Bronchial epithelial cell (primary cell): Measurements from ENCODE around the gene MICU1. TPM values are rescaled to one million over a fixed set of nuclear protein-coding genes. Genes with fewer than 3 reads are reported as not detected.

Experiments
- DNase-seq: peaks from one replicate; pipeline ENCODE4 v3.0.0-alpha.2; 2010; ENCODE audit warnings: low read depth
- FAIRE-seq: peaks from 2 replicates; lab custom pipeline; 2011; peaks lifted over from hg19 to GRCh38; lab: Jason Lieb, UNC
- H3K27me3 ChIP-seq: 2 replicates; pipeline ENCODE4 v1.5.1; 2011; ENCODE audit warnings: low read length; ENCODE audit not compliant: control insufficient read depth, insufficient read depth
- H3K36me3 ChIP-seq: 2 replicates; pipeline ENCODE4 v1.5.1; 2011; ENCODE audit warnings: low read length; ENCODE audit not compliant: control insufficient read depth, insufficient read depth
- H3K4me3 ChIP-seq: 2 replicates; pipeline ENCODE4 v1.5.1; 2011; ENCODE audit warnings: mild to moderate bottlenecking, low read depth, low read length, control low read depth
- total RNA-seq: library from RNA; depleted of rRNA; stranded (reverse); fragments of >200 nt; gene quantifications from 2 replicates; pipeline ENCODE4 v1.2.1, GENCODE V29; 2014
- TF ChIP-seq, protein P1 (sequence below): IDR thresholded peaks from 2 replicates; pipeline ENCODE4 v1.5.1; 2011; ENCODE audit warnings: mild to moderate bottlenecking, moderate library complexity, low read length, control low read depth, inconsistent platforms; ENCODE audit not compliant: insufficient read depth, severe bottlenecking

The MICU1 gene
- total RNA-seq, 1 donor from 2014 or later: 20.8 TPM

DNA sequence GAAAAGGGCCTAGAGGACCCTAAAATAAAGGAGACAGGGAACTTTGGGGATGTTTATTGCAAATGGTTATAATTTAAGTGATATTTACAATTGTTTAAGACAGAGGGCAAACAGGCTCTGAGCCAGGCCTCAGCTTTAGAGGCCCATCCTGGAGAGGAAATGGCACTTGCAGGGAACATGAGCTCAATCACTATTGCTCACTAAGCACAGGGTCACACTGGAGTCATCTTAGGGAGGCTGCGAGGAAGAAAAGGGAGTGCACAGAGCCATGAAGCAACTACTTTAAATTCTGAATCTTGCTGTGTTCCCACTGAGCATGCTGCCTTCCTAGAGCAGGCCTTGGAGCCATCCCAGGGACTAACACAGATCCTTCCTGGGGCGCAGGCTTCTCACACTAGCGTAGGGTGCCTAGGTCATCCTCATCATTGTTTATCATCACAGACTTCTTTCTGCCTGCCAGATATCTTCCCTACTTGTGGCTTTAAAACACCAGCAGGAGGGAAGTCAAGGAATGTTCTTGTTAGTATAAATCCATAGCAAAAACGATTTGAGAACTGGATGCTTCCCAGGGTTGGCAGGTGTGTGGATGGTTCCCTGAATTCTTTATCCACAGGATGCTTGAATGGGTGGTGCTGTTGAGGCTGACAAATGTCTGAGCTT lies 258.4 kb downstream of the MICU1 start:
- no peak for DNase-seq

GRCh38 chr10:72365106-72365895 lies 260.6 kb downstream of the MICU1 start:
- FAIRE-seq (no peak), DNase-seq (no peak)
- Histone ChIP-seq H3K4me3 (no peak overlapping the region), H3K27me3 (no peaks in the 10 kb centered on the region), H3K36me3 (no peaks in the 10 kb centered on the region)
- TF ChIP-seq, protein P1, sequence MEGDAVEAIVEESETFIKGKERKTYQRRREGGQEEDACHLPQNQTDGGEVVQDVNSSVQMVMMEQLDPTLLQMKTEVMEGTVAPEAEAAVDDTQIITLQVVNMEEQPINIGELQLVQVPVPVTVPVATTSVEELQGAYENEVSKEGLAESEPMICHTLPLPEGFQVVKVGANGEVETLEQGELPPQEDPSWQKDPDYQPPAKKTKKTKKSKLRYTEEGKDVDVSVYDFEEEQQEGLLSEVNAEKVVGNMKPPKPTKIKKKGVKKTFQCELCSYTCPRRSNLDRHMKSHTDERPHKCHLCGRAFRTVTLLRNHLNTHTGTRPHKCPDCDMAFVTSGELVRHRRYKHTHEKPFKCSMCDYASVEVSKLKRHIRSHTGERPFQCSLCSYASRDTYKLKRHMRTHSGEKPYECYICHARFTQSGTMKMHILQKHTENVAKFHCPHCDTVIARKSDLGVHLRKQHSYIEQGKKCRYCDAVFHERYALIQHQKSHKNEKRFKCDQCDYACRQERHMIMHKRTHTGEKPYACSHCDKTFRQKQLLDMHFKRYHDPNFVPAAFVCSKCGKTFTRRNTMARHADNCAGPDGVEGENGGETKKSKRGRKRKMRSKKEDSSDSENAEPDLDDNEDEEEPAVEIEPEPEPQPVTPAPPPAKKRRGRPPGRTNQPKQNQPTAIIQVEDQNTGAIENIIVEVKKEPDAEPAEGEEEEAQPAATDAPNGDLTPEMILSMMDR: no peak

More for the DNA sequence above, 258.4 kb downstream of the MICU1 start:
- TF ChIP-seq, protein P1: no peak
- Histone ChIP-seq H3K36me3 (no peaks in the 10 kb centered on the region), H3K4me3 (no peak overlapping the region), H3K27me3 (no peaks in the 10 kb centered on the region)
- no peak for FAIRE-seq

GRCh38 chr10:72364239-72364777 lies 261.6 kb downstream of the MICU1 start:
- no peaks in the 10 kb centered on the region for H3K27me3 ChIP-seq
- no peaks in the 10 kb centered on the region for H3K36me3 ChIP-seq
- DNase-seq (peak; percentile 90), FAIRE-seq (peak; percentile 88)
- no peak overlapping the region for H3K4me3 ChIP-seq
- TF ChIP-seq, protein P1: peak; percentile 98

GRCh38 chr10:72356987-72357386 lies 268.9 kb downstream of the MICU1 start:
- Histone ChIP-seq H3K36me3 (no peaks in the 10 kb centered on the region), H3K4me3 (no peak overlapping the region), H3K27me3 (no peaks in the 10 kb centered on the region)
- TF ChIP-seq, protein P1: no peak
- no peak for DNase-seq
- no peak for FAIRE-seq

GRCh38 chr10:72356115-72356514 lies 269.8 kb downstream of the MICU1 start:
- DNase-seq: no peak
- Histone ChIP-seq H3K27me3 (no peaks in the 10 kb centered on the region), H3K36me3 (peaks cover under 1% of the 10 kb centered on the region), H3K4me3 (no peak overlapping the region)
- TF ChIP-seq, protein P1: no peak
- no peak for FAIRE-seq
